Measurements from ENCODE around the gene PIEZO1.

PIEZO1 gene

GRCh38 chr16:88715312-88716190, 69.5 kb downstream of the PIEZO1 start:
- DNase-seq = no peak

DNA sequence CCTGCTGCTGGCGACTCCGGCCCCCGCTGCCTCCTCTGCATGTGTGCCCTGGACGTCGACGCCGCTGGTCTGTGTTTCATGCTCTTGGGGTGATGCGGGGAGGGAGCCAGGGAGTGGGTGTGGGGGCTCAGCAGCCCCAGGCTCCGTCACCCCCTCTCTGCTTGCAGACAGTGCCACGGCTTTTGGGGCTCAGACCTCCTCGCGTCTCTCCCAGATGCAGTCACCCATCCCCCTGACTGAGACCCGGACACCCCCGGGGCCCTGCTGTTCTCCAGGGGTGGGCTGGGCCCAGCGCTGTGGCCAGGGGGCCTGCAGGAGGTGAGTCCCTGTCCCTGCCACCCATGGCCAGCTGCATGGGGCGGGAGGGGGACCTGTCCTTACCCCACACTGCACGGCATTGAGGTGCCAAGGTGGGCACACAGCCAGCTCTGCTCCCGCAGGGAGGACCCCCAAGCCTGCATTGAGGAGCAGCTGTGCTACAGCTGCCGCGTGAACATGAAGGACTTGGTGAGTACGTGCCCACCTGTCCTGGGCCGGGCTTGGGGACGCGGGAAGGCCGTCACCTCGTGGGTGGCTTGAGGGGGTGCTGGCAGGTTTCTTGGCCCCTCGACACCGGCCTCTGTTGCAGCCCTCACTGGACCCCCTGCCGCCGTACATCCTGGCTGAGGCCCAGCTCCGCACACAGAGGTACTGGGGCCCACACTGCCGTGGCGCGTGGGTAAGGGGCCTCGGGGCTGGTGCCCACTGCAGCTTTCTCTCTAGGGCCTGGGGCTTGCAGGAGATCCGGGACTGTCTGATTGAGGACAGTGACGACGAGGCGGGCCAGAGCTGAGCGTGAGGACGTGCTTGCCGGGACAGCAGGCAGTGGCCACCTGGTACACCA, 70.4 kb downstream of the PIEZO1 start:
- no peak for DNase-seq

DNA sequence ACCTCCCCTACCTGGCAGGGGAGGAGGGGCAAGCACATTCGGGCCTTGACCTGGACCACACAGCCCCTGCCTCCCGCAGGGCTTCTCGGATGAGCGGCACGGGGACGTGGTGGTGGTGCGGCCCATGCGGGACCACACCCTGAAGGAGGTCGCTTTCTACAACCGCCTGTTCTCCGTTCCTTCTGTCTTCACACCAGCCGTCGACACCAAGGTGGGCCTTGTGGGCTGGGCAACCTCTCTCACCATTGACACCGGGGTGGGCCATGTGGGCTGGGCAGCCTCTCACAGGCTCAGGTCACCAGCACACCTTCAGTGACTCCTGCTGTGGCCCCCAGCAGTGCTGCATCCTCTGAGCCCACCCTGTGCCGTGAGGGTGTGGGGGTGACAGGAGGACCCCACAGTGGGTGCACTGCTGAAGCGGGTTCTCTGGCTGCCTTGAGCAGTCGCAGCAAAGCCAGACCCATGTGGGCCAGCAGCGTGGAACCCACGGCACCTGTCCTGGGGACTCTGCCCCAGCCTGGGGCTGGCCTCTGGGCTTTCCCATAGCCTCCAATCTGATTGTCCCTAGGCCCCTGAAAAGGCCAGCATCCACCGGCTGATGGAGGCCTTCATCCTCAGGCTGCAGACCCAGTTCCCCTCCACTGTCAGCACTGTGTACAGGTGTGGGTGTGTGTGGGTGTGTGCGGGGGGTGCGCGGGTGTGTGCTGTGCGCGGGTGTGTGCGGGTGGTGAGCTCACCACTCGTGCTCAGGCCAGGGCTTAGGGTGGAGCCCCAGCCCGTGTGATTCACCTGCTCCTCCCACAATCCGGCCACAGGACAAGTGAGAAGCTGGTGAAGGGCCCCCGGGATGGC, 71.2 kb downstream of the PIEZO1 start:
- DNase-seq = no peak

DNA sequence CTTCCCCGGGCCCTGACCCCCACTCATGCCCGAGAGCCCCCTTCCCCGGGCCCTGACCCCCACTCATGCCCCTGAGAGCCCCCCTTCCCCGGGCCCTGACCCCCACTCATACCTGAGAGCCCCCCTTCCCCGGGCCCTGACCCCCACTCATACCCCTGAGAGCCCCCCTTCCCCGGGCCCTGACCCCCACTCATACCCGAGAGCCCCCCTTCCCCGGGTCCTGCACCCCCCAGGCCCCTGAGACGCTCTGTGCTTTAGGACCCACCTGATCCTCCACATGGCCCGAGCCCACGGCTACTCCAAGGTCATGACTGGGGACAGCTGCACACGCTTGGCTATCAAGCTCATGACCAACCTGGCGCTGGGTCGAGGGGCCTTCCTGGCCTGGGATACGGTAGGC, 72.0 kb downstream of the PIEZO1 start:
- DNase-seq = no peak

DNA sequence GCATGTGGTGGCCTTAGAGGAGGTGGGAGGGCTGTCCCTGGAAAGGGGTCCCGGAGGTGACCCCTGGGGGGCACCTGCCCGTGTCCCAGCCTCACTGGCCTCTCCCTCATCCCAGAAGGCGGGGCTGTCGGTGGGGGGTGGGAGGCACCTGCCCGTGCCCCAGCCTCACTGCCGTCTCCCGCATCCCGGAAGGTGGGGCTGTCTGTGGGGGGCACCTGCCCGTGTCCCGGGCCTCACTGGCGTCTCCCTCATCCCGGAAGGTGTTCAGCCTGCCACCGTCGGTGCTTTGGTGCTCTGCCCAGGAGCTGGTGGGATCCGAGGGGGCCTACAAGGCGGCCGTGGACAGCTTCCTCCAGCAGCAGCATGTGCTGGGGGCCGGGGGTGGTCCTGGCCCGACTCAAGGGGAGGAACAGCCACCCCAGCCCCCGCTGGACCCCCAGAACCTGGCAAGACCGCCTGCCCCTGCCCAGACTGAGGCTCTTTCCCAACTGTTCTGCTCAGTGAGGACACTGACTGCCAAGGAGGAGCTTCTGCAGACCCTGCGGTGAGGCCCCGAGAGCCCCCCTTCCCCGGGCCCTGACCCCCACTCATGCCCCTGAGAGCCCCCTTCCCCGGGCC, 72.5 kb downstream of the PIEZO1 start:
- no peak for DNase-seq

- no peak for DNase-seq
Observed at GRCh38 chr16:88711750-88712340, 73.2 kb downstream of the PIEZO1 start.

GRCh38 chr16:88710556-88710955, 74.5 kb downstream of the PIEZO1 start:
- DNase-seq = no peak

DNA sequence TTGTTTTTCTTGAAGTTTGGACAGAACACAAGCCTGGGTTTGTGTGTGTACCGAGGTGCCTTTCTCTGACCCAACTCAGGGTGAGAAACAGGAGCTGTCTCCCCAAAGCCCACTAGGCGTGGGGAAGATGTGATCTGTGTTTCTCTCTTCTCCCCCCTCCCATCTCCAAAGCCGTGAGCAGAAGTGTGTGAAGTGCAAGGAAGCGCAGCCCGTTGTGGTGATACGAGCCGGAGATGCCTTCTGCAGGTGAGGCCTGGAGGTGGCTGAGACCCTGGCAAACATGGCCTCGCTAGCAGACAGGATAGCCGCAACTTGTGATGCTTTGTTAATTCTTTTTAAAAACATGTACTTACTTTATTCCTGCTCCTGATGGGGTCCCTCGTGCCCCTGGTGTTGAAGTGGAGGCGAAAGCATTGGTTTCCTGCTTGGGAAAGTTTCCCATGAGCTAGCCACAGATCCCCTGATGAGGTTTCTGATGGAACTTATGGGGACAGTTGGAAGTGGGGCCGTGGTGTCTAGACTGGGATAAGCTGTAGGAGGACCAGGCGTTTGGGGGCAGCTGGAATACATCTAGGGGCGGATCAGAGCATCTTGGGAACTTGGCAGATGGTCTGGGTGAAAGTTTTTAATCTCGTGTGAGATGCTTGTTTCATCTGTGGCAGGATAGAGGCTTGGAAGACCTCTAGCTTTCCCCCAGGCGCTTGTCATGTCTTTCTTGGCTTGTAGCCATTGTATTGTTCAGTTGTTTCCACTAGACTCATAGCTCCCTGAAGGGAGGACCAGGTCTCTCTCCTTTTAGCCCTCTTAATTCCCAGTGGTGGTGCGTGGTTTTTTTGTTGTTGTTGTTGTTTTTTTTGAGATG, 77.8 kb downstream of the PIEZO1 start:
- no peak for DNase-seq

DNA sequence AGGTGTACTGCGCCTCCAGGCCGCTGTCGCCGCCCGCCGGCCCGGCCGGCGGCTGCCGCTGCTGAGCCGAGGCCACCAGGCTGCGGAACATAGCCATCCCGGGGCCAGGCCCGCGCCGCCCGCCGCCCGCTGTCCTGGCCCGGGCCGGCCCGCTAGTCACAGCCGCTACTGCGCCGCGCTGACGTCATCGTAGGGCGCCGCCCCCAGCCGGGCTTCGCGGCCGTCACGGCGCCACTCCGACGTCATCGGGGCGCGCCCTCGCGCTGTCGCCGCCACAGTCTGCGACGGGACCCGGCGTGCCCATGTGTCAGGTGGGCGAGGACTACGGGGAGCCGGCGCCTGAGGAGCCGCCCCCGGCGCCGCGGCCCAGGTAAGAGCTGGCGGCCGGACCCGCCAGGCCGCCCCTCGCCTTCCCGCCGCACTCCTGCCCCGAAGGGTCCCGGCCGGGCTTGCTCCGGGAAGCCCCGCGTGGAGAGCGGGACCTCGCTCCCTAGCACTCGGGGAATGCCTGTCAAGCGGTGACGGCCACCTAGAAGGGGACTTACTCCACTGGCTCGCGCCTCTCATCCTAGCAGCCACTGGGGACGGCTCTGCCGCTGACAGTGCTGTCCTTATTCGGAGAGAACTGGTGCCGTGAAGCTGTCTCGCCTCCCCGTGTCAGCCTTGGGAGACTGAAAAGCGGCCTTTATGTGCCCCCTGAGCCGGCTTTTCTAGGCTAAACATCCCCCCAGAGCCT, 78.6 kb downstream of the PIEZO1 start, which contains the start of the genes CTU2 and RNF166:
CTU2 (plus strand) TSS at position 275 of the 736 bp plus-strand sequence; CDS start at position 303, 28 bp downstream.
RNF166 (minus strand) TSS at position 180 of the 736 bp plus-strand sequence; CDS start at position 97, 83 bp downstream.
- peak; percentile 73 for DNase-seq

- no peak for DNase-seq
Observed at GRCh38 chr16:88705801-88706228, 79.2 kb downstream of the PIEZO1 start.

DNA sequence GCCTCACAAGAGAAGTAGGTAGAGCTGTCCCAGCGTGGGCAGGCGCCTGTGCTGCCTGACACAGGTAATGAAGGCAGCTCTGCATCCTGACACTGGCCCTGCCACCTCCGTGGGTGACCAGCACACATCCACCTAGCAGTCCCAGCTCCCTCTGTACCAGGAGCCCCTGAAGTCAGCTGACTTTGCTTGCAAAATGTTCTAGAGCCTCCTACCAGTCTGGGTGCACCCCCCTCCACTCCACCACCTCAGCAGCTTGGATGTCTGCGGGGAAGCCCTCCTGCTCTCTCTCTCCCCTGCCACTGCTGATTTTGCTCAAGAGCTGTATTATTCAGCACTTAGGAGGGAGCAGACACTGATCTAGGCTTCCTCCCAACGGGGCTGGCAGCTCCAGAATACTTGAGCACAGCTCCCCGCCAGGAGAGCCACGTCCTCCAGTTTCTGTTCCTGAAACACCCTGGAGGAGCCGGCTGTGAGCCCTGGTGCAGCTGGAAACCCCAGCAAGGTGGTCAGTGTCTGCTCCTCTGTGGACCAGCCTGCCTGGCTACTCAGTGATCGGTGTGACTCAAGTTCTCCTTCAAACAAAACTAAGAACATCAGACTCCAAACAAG, 79.8 kb downstream of the PIEZO1 start:
- no peak for DNase-seq

- DNase-seq = no peak
Observed at GRCh38 chr16:88703486-88704309, 81.3 kb downstream of the PIEZO1 start.

GRCh38 chr16:88702371-88703210, 82.4 kb downstream of the PIEZO1 start:
- DNase-seq = no peak

GRCh38 chr16:88701581-88702370, 83.2 kb downstream of the PIEZO1 start:
- DNase-seq = no peak

- DNase-seq = peak; percentile 68
Observed at GRCh38 chr16:88700636-88701482, 84.2 kb downstream of the PIEZO1 start.

GRCh38 chr16:88700322-88700635, 84.7 kb downstream of the PIEZO1 start:
- no peak for DNase-seq

Measured in T1000 (cell line).